C4-2B (cell line): ENCODE data around the gene TMEM52B.

ENCODE experiments used
- CTCF ChIP-seq: fragments of 450-650 bp; conservative IDR thresholded peaks from 2 replicates; pipeline ENCODE4 v1.5.1; 2017; ENCODE audit warnings: mild to moderate bottlenecking
- ZFX ChIP-seq: fragments of 450-650 bp; IDR thresholded peaks from 2 replicates; pipeline ENCODE4 v1.6.1; 2017

DNA sequence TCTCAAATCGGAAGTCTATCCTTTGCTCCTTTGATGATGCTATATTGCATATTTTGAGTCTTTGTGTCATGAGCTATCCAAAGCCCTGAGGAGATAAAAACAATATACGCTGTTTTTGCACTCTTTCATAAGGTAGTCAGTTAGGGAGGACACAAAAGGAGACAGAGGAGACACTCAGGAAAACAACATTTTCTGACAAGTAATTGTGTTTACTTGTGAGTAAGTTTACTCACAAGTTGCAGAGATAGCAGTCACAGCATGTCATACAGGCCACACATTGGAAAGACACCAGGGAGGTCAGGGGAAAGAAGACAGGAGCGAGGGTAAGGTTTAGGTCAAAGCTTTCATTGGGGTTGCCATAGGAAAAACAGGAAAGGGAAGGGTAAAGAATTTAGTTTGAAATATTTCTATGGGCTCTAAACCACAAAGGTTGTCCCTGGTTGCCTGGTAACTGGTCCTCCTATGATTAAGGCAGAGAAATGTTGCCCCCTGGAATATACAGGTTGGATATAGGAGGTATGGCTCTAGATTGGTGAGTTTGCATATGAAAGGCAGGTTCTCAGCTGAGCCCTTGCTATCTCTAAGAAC lies 26.5 kb downstream of the TMEM52B start:
- no peak for TF ChIP-seq CTCF
- no peak for TF ChIP-seq ZFX
